GM12878 (cell line): Measurements from ENCODE around the gene TSGA10. TPM values are rescaled to one million over a fixed set of nuclear protein-coding genes. Genes with fewer than 3 reads are reported as not detected.

ENCODE experiments used
- ATAC-seq: fragments of 200-7000 bp; cut with Tn5 transposase; 3 replicates; pipeline ENCODE4 v1.9.1; 2020; ENCODE audit warnings: mild to moderate bottlenecking, moderate library complexity
- BruUV-seq: library from RNA; stranded (reverse); fragments of 400-500 nt; replicated peaks from 2 replicates; lab custom pipeline; 2021; lab: Mats Ljungman, UMichigan
- CTCF ChIA-PET: fragments of 300-600 bp; sonication (Branson Sonifier 250); formaldehyde crosslinking; extraction: SDS; loops from one replicate; lab custom pipeline; 2021; ENCODE audit warnings: inconsistent platforms; lab: Yijun Ruan, JAX
- POLR2A ChIA-PET: fragments of 350-600 bp; formaldehyde crosslinking; extraction: SDS; loops from one replicate; lab custom pipeline; 2021; ENCODE audit warnings: inconsistent platforms; lab: Charles Lee
- RAD21 ChIA-PET: fragments of 300-600 bp; sonication (Branson Sonifier 250); formaldehyde crosslinking; loops from one replicate; lab custom pipeline; 2023; ENCODE audit warnings: antibody characterized with exemption; ENCODE audit not compliant: unreplicated experiment; lab: Charles Lee
- SMC1A ChIA-PET: fragments of 300-600 bp; sonication (Branson Sonifier 250); formaldehyde crosslinking; loops from one replicate; lab custom pipeline; 2023; ENCODE audit not compliant: unreplicated experiment, uncharacterized antibody; lab: Charles Lee
- DNase-seq: peaks from one replicate; pipeline ENCODE4 v3.0.0-alpha.2; 2011; ENCODE audit warnings: low read depth, low spot score
- FAIRE-seq: peaks from 3 replicates; lab custom pipeline; 2011; peaks lifted over from hg19 to GRCh38; lab: Jason Lieb, UNC
- H2AFZ ChIP-seq: 2 replicates; pipeline ENCODE4 v1.6.0; 2011; ENCODE audit warnings: low read depth, low read length, control low read depth; ENCODE audit not compliant: control insufficient read depth
- H3K27ac ChIP-seq: 2 replicates; pipeline ENCODE4 v1.5.1; 2011; ENCODE audit warnings: control low read depth; ENCODE audit not compliant: control insufficient read depth, insufficient read depth
- H3K27me3 ChIP-seq, 2 experiments: replicated peaks in 1 of 2; 2 replicates each; pipeline versions ENCODE4 v1.6.0 to v1.6.1; 2011; ENCODE audit warnings: low read length in 1 of 2; ENCODE audit not compliant: control insufficient read depth in 2 of 2, insufficient read depth in 2 of 2
- H3K36me3 ChIP-seq, 2 experiments: 2 replicates each; pipeline ENCODE4 v1.5.1; 2011; ENCODE audit warnings: low read length in 1 of 2; ENCODE audit not compliant: control insufficient read depth in 2 of 2, insufficient read depth in 2 of 2
- H3K4me1 ChIP-seq: 2 replicates; pipeline ENCODE4 v1.6.1; 2011; ENCODE audit warnings: mild to moderate bottlenecking, low read length, moderate library complexity, mixed read lengths; ENCODE audit not compliant: control insufficient read depth, insufficient read depth
- H3K4me2 ChIP-seq: 2 replicates; pipeline ENCODE4 v1.6.0; 2011; ENCODE audit warnings: control low read depth; ENCODE audit not compliant: control insufficient read depth, insufficient read depth
- H3K4me3 ChIP-seq: fragments of 200-600 bp; sonication (generic); 2 replicates; pipeline ENCODE4 v1.5.1; 2016
- H3K79me2 ChIP-seq: 2 replicates; pipeline ENCODE4 v1.6.0; 2011; ENCODE audit warnings: low read length; ENCODE audit not compliant: control insufficient read depth, insufficient read depth
- H3K9ac ChIP-seq: 2 replicates; pipeline ENCODE4 v1.8.0; 2011; ENCODE audit warnings: low read length, control low read depth, mixed read lengths; ENCODE audit not compliant: control insufficient read depth, insufficient read depth
- H3K9me3 ChIP-seq: replicated peaks from 3 replicates; pipeline ENCODE4 v1.5.1; 2011; ENCODE audit warnings: mild to moderate bottlenecking, low read length; ENCODE audit not compliant: control insufficient read depth, insufficient read depth
- H4K20me1 ChIP-seq: 2 replicates; pipeline ENCODE4 v1.6.0; 2011; ENCODE audit not compliant: control insufficient read depth, insufficient read depth
- HDGF ChIP-seq: fragments of 450-650 bp; IDR thresholded peaks from 2 replicates; pipeline ENCODE4 v1.6.1; 2016; ENCODE audit warnings: antibody characterized with exemption
- RB1 ChIP-seq: fragments of 450-650 bp; formaldehyde crosslinking; IDR thresholded peaks from 2 replicates; pipeline ENCODE4 v1.6.1; 2017; ENCODE audit warnings: mild to moderate bottlenecking, borderline replicate concordance
- TCF12 ChIP-seq: IDR thresholded peaks from 2 replicates; pipeline ENCODE4 v1.6.1; 2011; ENCODE audit warnings: low read depth, mild to moderate bottlenecking, low read length
- WGBS: methylation state at CpG from one replicate; pipeline ENCODE4 v1.1.6; 2016; ENCODE audit warnings: low lambda C conversion rate; ENCODE audit not compliant: insufficient replicate concordance, insufficient coverage; ENCODE audit errors: missing lambda C conversion rate; 5-methylcytosine and 5-hydroxymethylcytosine counted together
- in situ Hi-C: fragments of 300-500 bp; cut with MboI; formaldehyde crosslinking; loops from 9 replicates; pipeline ENCODE4 v1.14.3; 2018; ENCODE audit warnings: mixed read lengths
- intact Hi-C: fragments of 100-400 bp; cut with micrococcal nuclease; formaldehyde crosslinking; loops from one replicate; pipeline ENCODE4 v1.14.2; 2022; ENCODE audit not compliant: unreplicated experiment
- polyA plus RNA-seq, 11 experiments: library from polyadenylated mRNA; depleted of rRNA in 4 of 11; unstranded in 6 of 11; stranded (reverse) in 5 of 11; fragments of >200 nt; fragmentation: Nextera tagmentation in 4 of 11; fragmentation: Illumina TruSeq in 1 of 11; extraction: Ambion mirVana in 4 of 11; extraction: Trizol in 1 of 11; gene quantifications; 1 replicate in 1 of 11; 2 replicates in 10 of 11; pipeline versions ENCODE4 v1.2.1 to v1.2.3, GENCODE V29; 2011 to 2016; ENCODE audit warnings: inconsistent platforms in 2 of 11, missing spikeins in 2 of 11, low read depth in 1 of 11
- total RNA-seq, 4 experiments: library from RNA; depleted of rRNA in 3 of 4; stranded (reverse); fragments of >200 nt in 3 of 4; fragmentation: Illumina TruSeq in 1 of 4; extraction: Trizol in 1 of 4; gene quantifications; 2 replicates each; pipeline versions ENCODE4 v1.2.1 to v1.2.3, GENCODE V29; 2013 to 2021
- TF ChIP-seq, protein P1 (sequence below): fragments of 450-650 bp; IDR thresholded peaks from 2 replicates; pipeline ENCODE4 v1.6.1; 2016; ENCODE audit warnings: mild to moderate bottlenecking, moderate library complexity, borderline replicate concordance
- TF ChIP-seq, protein P2 (sequence below): fragments of 450-650 bp; IDR thresholded peaks from 2 replicates; pipeline ENCODE4 v1.6.1; 2017; ENCODE audit warnings: mild to moderate bottlenecking, moderate library complexity
- TF ChIP-seq, protein P3 (sequence below), 3 experiments: IDR thresholded peaks in 2 of 3; conservative IDR thresholded peaks in 1 of 3; 2 replicates each; pipeline ENCODE4 v1.5.1; 2011; ENCODE audit warnings: low read depth in 3 of 3, low read length in 3 of 3, mild to moderate bottlenecking in 3 of 3, control low read depth in 2 of 3, moderate library complexity in 2 of 3, inconsistent platforms in 1 of 3, mixed read lengths in 1 of 3; ENCODE audit not compliant: control insufficient read depth in 2 of 3, insufficient read depth in 1 of 3; ENCODE audit errors: extremely low read depth in 1 of 3
- TF ChIP-seq, protein P4 (sequence below): IDR thresholded peaks from 2 replicates; pipeline ENCODE4 v1.6.1; 2011; ENCODE audit warnings: mild to moderate bottlenecking, low read depth, low read length, moderate library complexity; ENCODE audit not compliant: insufficient replicate concordance

The TSGA10 gene
- total and polyA plus RNA-seq, 10 of the 15 experiments (the other 5 are each of a cell fraction or from before 2014, with no cell fraction given) = 5.3 to 13.5 (median 8.6) TPM

DNA sequence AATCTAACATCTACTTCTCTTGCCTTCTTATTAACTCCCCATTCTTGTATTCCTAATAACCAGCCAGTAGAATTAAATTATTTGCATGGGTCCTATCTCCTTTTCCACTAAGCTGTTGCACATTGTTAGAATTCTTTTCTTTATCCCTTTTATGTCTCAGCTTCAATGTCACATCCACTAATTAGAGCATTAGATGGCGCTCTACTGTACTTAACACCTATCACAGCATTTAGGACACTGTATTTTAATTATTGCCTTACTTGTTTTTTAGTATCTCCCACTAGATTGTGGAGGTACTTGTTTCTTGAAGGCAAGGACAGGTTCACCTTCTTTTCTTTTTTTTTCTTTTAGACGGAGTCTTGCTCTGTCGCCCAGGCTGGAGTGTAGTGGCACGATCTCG lies 3.9 kb upstream of the TSGA10 start:
- Histone ChIP-seq H3K4me2 (no peak overlapping the region), H3K27me3 (no peaks in the 10 kb centered on the region), H3K4me1 (no peaks in the 10 kb centered on the region), H4K20me1 (no peaks in the 10 kb centered on the region), H3K79me2 (peaks cover 11% of the 10 kb centered on the region), H3K9me3 (no peaks in the 10 kb centered on the region), H3K4me3 (no peak overlapping the region), H3K9ac (no peak overlapping the region), H2AFZ (no peak overlapping the region), H3K36me3 (peaks cover 0 to 4% of the 10 kb centered on the region in 2 experiments; a peak in 2 of 4 replicates), H3K27ac (no peak overlapping the region)
- CTCF ChIA-PET = interaction anchor here (0.9 to 4.4 kb wide), 8 partner anchors 9 to 92 kb away, joined by 3 to 24 read pairs (median 5); partner anchors contain the start of genes C2orf15, MITD1 and MRPL30
- RAD21 ChIA-PET = interaction anchor here (1.0 to 1.8 kb wide), 3 partner anchors 17 to 22 kb away, joined by 4 to 6 read pairs (median 4); partner anchors contain the start of genes C2orf15, MITD1 and MRPL30
- 93% methylated on average over 3 of the region's 5 CpGs for WGBS
- ATAC-seq = no peak
- SMC1A ChIA-PET = interaction anchor here (1.7 to 2.2 kb wide), 3 partner anchors 10 to 21 kb away, joined by 5 to 16 read pairs (median 5); no protein-coding TSS in a partner anchor
- BruUV-seq = no TSS peak
- intact Hi-C loops (loop anchor here (10.0 kb wide), 1 partner anchor 514 kb away; no protein-coding TSS in a partner anchor), in situ Hi-C loops (no loop called here)
- TF ChIP-seq RB1 (no peak), TCF12 (no peak), HDGF (no peak)
- TF ChIP-seq, protein P1, sequence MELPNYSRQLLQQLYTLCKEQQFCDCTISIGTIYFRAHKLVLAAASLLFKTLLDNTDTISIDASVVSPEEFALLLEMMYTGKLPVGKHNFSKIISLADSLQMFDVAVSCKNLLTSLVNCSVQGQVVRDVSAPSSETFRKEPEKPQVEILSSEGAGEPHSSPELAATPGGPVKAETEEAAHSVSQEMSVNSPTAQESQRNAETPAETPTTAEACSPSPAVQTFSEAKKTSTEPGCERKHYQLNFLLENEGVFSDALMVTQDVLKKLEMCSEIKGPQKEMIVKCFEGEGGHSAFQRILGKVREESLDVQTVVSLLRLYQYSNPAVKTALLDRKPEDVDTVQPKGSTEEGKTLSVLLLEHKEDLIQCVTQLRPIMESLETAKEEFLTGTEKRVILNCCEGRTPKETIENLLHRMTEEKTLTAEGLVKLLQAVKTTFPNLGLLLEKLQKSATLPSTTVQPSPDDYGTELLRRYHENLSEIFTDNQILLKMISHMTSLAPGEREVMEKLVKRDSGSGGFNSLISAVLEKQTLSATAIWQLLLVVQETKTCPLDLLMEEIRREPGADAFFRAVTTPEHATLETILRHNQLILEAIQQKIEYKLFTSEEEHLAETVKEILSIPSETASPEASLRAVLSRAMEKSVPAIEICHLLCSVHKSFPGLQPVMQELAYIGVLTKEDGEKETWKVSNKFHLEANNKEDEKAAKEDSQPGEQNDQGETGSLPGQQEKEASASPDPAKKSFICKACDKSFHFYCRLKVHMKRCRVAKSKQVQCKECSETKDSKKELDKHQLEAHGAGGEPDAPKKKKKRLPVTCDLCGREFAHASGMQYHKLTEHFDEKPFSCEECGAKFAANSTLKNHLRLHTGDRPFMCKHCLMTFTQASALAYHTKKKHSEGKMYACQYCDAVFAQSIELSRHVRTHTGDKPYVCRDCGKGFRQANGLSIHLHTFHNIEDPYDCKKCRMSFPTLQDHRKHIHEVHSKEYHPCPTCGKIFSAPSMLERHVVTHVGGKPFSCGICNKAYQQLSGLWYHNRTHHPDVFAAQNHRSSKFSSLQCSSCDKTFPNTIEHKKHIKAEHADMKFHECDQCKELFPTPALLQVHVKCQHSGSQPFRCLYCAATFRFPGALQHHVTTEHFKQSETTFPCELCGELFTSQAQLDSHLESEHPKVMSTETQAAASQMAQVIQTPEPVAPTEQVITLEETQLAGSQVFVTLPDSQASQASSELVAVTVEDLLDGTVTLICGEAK = no peak
- TF ChIP-seq, protein P2, sequence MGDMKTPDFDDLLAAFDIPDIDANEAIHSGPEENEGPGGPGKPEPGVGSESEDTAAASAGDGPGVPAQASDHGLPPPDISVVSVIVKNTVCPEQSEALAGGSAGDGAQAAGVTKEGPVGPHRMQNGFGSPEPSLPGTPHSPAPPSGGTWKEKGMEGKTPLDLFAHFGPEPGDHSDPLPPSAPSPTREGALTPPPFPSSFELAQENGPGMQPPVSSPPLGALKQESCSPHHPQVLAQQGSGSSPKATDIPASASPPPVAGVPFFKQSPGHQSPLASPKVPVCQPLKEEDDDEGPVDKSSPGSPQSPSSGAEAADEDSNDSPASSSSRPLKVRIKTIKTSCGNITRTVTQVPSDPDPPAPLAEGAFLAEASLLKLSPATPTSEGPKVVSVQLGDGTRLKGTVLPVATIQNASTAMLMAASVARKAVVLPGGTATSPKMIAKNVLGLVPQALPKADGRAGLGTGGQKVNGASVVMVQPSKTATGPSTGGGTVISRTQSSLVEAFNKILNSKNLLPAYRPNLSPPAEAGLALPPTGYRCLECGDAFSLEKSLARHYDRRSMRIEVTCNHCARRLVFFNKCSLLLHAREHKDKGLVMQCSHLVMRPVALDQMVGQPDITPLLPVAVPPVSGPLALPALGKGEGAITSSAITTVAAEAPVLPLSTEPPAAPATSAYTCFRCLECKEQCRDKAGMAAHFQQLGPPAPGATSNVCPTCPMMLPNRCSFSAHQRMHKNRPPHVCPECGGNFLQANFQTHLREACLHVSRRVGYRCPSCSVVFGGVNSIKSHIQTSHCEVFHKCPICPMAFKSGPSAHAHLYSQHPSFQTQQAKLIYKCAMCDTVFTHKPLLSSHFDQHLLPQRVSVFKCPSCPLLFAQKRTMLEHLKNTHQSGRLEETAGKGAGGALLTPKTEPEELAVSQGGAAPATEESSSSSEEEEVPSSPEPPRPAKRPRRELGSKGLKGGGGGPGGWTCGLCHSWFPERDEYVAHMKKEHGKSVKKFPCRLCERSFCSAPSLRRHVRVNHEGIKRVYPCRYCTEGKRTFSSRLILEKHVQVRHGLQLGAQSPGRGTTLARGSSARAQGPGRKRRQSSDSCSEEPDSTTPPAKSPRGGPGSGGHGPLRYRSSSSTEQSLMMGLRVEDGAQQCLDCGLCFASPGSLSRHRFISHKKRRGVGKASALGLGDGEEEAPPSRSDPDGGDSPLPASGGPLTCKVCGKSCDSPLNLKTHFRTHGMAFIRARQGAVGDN = no peak
- TF ChIP-seq, protein P3, sequence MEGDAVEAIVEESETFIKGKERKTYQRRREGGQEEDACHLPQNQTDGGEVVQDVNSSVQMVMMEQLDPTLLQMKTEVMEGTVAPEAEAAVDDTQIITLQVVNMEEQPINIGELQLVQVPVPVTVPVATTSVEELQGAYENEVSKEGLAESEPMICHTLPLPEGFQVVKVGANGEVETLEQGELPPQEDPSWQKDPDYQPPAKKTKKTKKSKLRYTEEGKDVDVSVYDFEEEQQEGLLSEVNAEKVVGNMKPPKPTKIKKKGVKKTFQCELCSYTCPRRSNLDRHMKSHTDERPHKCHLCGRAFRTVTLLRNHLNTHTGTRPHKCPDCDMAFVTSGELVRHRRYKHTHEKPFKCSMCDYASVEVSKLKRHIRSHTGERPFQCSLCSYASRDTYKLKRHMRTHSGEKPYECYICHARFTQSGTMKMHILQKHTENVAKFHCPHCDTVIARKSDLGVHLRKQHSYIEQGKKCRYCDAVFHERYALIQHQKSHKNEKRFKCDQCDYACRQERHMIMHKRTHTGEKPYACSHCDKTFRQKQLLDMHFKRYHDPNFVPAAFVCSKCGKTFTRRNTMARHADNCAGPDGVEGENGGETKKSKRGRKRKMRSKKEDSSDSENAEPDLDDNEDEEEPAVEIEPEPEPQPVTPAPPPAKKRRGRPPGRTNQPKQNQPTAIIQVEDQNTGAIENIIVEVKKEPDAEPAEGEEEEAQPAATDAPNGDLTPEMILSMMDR (IDR thresholded peaks at IDR 0.05 in 2 of 3, conservative IDR thresholded peaks at IDR 0.05 in 1 of 3; ENCODE audit: control insufficient read depth in 2 of 3, extremely low read depth in 1 of 3, insufficient read depth in 1 of 3, low read depth in 3 of 3, low read length in 3 of 3) = peak in 1 of 3 experiments; percentile 8; a peak in 1 of 6 replicates
- TF ChIP-seq, protein P4, sequence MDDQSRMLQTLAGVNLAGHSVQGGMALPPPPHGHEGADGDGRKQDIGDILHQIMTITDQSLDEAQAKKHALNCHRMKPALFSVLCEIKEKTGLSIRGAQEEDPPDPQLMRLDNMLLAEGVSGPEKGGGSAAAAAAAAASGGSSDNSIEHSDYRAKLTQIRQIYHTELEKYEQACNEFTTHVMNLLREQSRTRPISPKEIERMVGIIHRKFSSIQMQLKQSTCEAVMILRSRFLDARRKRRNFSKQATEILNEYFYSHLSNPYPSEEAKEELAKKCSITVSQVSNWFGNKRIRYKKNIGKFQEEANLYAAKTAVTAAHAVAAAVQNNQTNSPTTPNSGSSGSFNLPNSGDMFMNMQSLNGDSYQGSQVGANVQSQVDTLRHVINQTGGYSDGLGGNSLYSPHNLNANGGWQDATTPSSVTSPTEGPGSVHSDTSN = no peak
- FAIRE-seq = no peak
- POLR2A ChIA-PET = no interaction called here
- DNase-seq = no peak
